ENCODE measurements around the gene ATF6. TPM values are rescaled to one million over a fixed set of nuclear protein-coding genes. Genes with fewer than 3 reads are reported as not detected.

The ATF6 gene
- total RNA-seq, 1 experiment from 2014 or later = 20.9 TPM

DNA sequence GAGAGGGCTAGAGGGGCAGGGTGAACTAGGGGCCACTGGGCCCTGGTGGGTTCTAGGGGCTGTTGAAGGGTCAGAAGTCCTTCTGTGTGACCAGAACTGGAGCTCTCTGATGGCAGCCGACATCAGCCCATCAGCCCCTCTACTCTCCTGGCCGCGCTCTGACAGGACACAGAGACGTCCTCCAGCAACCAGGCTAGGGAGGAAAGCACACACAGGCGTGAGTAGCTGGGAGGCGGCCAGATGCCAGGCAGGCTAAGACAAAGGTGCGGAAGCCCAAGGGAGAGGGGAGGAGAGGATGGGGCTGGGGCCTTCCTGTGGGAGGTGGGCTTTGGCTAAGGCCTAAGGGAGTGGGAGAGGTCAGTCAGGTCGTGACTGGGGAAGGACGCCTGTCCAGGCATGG is 206.7 kb downstream of the ATF6 start:
- CTCF ChIA-PET = no interaction called here
- ATAC-seq = no peak

DNA sequence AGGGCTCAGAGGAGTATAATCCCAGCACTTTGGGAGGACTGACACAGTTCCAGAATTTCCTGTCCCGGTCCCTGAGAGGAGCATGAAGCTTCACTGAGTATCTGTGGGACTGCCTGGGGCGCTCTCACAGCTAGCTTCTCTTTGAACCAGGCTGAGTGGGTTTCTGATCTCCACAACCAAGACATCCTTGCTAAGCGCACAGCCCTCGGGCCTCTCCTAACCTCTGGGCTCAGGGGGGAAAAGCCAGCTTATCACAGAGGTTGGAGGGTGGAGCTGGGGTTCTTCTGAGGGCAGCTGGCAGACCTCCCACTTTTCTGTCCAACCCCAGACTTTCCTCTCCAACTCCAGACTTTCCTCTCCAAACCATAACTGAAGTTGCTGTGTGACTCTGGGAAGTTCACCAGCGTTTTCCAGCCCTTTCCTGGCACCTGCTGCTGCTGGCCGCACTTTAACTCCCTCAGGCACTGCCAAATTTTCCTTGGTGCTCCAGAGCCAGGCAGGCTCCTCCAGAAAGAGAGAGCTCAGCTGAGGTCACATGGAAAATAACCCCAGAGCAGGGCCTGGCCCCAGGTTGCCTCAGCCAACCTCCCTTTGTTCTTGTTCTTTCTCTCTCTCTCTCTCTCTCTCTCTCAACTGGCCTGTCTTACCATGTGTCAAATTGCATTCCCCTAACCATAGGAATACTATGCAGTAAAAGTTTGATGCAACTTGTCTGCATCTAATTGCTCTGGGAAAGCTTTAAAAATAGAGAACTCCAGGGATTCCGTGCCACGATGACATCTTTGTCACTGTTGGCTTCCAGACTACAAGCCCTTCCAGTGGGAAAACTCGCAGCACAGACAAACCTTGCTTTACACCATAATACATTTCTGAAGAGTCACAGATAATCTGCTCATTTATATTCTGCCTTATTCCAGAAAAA is 208.1 kb downstream of the ATF6 start:
- Histone ChIP-seq H2AFZ (ENCODE audit: low read depth, low read length, poor library complexity, severe bottlenecking) (no peak overlapping the region), H3K4me3 (replicated peaks in 1 of 2; ENCODE audit: low read depth in 1 of 2, low read length in 2 of 2) (no peak overlapping the region), H3K36me3 (ENCODE audit: control insufficient read depth in 1 of 2, insufficient read depth in 2 of 2, low read length in 2 of 2) (no peaks in the 10 kb centered on the region), H3K9ac (ENCODE audit: low read length) (no peak overlapping the region), H3K4me1 (ENCODE audit: control insufficient read depth in 1 of 2, insufficient read depth in 2 of 2, low read length in 2 of 2) (no peaks in the 10 kb centered on the region), H3K9me3 (ENCODE audit: control insufficient read depth in 1 of 2, insufficient read depth in 1 of 2, low read depth in 1 of 2, low read length in 2 of 2) (no peaks in the 10 kb centered on the region), H4K20me1 (ENCODE audit: insufficient read depth) (no peaks in the 10 kb centered on the region), H3K9me2 (ENCODE audit: insufficient read depth) (no peaks in the 10 kb centered on the region), H3K79me2 (ENCODE audit: insufficient read depth, low read length) (no peaks in the 10 kb centered on the region), H3K27me3 (ENCODE audit: insufficient read depth, low read length) (no peaks in the 10 kb centered on the region), H3K4me2 (ENCODE audit: low read length) (no peak overlapping the region), H3K27ac (ENCODE audit: low read depth, low read length) (no peak overlapping the region)
- DNase-seq (ENCODE audit: low read depth, low spot score) (no peak), ATAC-seq (no peak)
- BruUV-seq (replicated peaks) = no TSS peak
- RAD21 ChIA-PET (ENCODE audit: low non-redundant PET in 1 of 2, low total read pairs in 2 of 2, uncharacterized antibody in 2 of 2, unreplicated experiment in 2 of 2) = no interaction called here
- intact Hi-C loops (cut with micrococcal nuclease) = no loop called here
- POLR2A ChIA-PET = no interaction called here
- CTCF ChIA-PET = no interaction called here
- TF ChIP-seq POLR2A (IDR thresholded peaks at IDR 0.05; ENCODE audit: borderline replicate concordance, extremely low read depth, insufficient read depth, insufficient read length) (no peak), POLR2AphosphoS5 (IDR thresholded peaks at IDR 0.05; ENCODE audit: low read depth, low read length) (no peak)
- TF ChIP-seq, protein P1, sequence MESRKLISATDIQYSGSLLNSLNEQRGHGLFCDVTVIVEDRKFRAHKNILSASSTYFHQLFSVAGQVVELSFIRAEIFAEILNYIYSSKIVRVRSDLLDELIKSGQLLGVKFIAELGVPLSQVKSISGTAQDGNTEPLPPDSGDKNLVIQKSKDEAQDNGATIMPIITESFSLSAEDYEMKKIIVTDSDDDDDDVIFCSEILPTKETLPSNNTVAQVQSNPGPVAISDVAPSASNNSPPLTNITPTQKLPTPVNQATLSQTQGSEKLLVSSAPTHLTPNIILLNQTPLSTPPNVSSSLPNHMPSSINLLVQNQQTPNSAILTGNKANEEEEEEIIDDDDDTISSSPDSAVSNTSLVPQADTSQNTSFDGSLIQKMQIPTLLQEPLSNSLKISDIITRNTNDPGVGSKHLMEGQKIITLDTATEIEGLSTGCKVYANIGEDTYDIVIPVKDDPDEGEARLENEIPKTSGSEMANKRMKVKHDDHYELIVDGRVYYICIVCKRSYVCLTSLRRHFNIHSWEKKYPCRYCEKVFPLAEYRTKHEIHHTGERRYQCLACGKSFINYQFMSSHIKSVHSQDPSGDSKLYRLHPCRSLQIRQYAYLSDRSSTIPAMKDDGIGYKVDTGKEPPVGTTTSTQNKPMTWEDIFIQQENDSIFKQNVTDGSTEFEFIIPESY (IDR thresholded peaks at IDR 0.05; ENCODE audit: extremely low read depth, insufficient replicate concordance, low read length) = no peak

More for the DNA sequence above, 206.7 kb downstream of the ATF6 start:
- H3K9me2 ChIP-seq (ENCODE audit: insufficient read depth) = no peaks in the 10 kb centered on the region
- intact Hi-C loops (cut with micrococcal nuclease) = no loop called here
- no peaks in the 10 kb centered on the region for H3K79me2 ChIP-seq (ENCODE audit: insufficient read depth, low read length)
- no peak overlapping the region for H3K9ac ChIP-seq (ENCODE audit: low read length)
- no peak for DNase-seq (ENCODE audit: low read depth, low spot score)
- H3K4me2 ChIP-seq (ENCODE audit: low read length) = no peak overlapping the region
- no TSS peak for BruUV-seq (replicated peaks)
- no peaks in the 10 kb centered on the region for H3K9me3 ChIP-seq (ENCODE audit: control insufficient read depth in 1 of 2, insufficient read depth in 1 of 2, low read depth in 1 of 2, low read length in 2 of 2)
- RAD21 ChIA-PET (ENCODE audit: low non-redundant PET in 1 of 2, low total read pairs in 2 of 2, uncharacterized antibody in 2 of 2, unreplicated experiment in 2 of 2) = no interaction called here
- no peaks in the 10 kb centered on the region for H3K27me3 ChIP-seq (ENCODE audit: insufficient read depth, low read length)
- TF ChIP-seq ZNF274 (IDR thresholded peaks at IDR 0.05; ENCODE audit: low read depth, low read length) (no peak), POLR2AphosphoS5 (IDR thresholded peaks at IDR 0.05; ENCODE audit: low read depth, low read length) (no peak), EZH2phosphoT487 (IDR thresholded peaks at IDR 0.05; ENCODE audit: borderline replicate concordance) (no peak), SRF (IDR thresholded peaks at IDR 0.05; ENCODE audit: low read depth) (no peak), CEBPB (IDR thresholded peaks at IDR 0.05; ENCODE audit: low read depth) (no peak), ELF1 (IDR thresholded peaks at IDR 0.05; ENCODE audit: borderline replicate concordance, low read depth) (no peak), ZFX (IDR thresholded peaks at IDR 0.05) (no peak), EGR1 (IDR thresholded peaks at IDR 0.05; ENCODE audit: low read depth) (no peak)
- H3K4me3 ChIP-seq (replicated peaks in 1 of 2; ENCODE audit: low read depth in 1 of 2, low read length in 2 of 2) = no peak overlapping the region
- no peaks in the 10 kb centered on the region for H4K20me1 ChIP-seq (ENCODE audit: insufficient read depth)
- no peaks in the 10 kb centered on the region for H3K4me1 ChIP-seq (ENCODE audit: control insufficient read depth in 1 of 2, insufficient read depth in 2 of 2, low read length in 2 of 2)
- H3K27ac ChIP-seq (ENCODE audit: low read depth, low read length) = no peak overlapping the region
- H2AFZ ChIP-seq (ENCODE audit: low read depth, low read length, poor library complexity, severe bottlenecking) = no peak overlapping the region
- POLR2A ChIA-PET = no interaction called here
- no peaks in the 10 kb centered on the region for H3K36me3 ChIP-seq (ENCODE audit: control insufficient read depth in 1 of 2, insufficient read depth in 2 of 2, low read length in 2 of 2)

All from HCT116 (cell line).